ENCODE data around the gene PHLDA3.

PHLDA3 gene

DNA sequence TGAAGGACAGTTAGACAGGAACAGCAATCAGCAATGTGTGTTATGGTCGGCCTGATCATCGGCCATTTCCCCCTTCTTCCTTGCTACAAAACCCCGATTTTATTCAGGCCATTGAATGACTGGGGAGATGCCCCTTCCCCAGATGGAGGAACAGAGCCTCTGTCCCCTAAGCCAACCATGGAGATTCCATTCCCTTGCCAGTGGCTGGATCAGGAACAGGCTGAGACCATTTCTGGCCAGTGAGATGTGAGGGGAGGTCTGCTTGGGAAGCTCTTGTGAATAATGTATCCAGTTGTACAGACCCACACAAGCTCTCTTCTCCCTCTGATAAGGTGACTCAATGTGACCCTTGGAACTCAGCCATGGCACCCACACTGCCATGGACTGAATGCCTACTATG, 30.2 kb upstream of the PHLDA3 start:
- Histone ChIP-seq H3K9ac (ENCODE audit: low read length) (no peak overlapping the region), H2AFZ (ENCODE audit: low read length) (no peak overlapping the region), H3K4me2 (ENCODE audit: low read depth, low read length) (no peak overlapping the region), H3K79me2 (ENCODE audit: low read length) (peaks cover 55% of the 10 kb centered on the region), H3K9me2 (replicated peaks; ENCODE audit: insufficient read depth, low read length) (no peaks in the 10 kb centered on the region), H3K27me3 (replicated peaks; ENCODE audit: insufficient read depth, low read length) (no peaks in the 10 kb centered on the region), H3K4me3 (ENCODE audit: low read length) (no peak overlapping the region), H3K36me3 (replicated peaks; ENCODE audit: insufficient read depth, low read length) (0 out of 2 replicates have a peak, but pooled peaks cover 3% of the 10 kb centered on the region), H3F3A (ENCODE audit: insufficient read depth, low read length) (no peaks in the 10 kb centered on the region), H4K20me1 (ENCODE audit: insufficient read depth, low read length) (no peaks in the 10 kb centered on the region), H3K4me1 (ENCODE audit: low read length) (no peaks in the 10 kb centered on the region), H3K9me3 (replicated peaks; ENCODE audit: insufficient read depth, low read length) (no peaks in the 10 kb centered on the region), H3K27ac (ENCODE audit: low read length) (no peak overlapping the region)
- TF ChIP-seq, protein P1, sequence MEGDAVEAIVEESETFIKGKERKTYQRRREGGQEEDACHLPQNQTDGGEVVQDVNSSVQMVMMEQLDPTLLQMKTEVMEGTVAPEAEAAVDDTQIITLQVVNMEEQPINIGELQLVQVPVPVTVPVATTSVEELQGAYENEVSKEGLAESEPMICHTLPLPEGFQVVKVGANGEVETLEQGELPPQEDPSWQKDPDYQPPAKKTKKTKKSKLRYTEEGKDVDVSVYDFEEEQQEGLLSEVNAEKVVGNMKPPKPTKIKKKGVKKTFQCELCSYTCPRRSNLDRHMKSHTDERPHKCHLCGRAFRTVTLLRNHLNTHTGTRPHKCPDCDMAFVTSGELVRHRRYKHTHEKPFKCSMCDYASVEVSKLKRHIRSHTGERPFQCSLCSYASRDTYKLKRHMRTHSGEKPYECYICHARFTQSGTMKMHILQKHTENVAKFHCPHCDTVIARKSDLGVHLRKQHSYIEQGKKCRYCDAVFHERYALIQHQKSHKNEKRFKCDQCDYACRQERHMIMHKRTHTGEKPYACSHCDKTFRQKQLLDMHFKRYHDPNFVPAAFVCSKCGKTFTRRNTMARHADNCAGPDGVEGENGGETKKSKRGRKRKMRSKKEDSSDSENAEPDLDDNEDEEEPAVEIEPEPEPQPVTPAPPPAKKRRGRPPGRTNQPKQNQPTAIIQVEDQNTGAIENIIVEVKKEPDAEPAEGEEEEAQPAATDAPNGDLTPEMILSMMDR (IDR thresholded peaks at IDR 0.05; ENCODE audit: low read length): no peak
- TF ChIP-seq EZH2phosphoT487 (IDR thresholded peaks at IDR 0.05; ENCODE audit: low read length) (no peak), EZH2 (optimal IDR thresholded peaks at IDR 0.05; ENCODE audit: low read depth, low read length) (no peak)
- DNase-seq: no peak

- Histone ChIP-seq H3K36me3 (replicated peaks; ENCODE audit: insufficient read depth, low read length) (0 out of 2 replicates have a peak, but pooled peaks cover 6% of the 10 kb centered on the region), H4K20me1 (ENCODE audit: insufficient read depth, low read length) (no peaks in the 10 kb centered on the region)
These were observed 29.6 kb upstream of the PHLDA3 start for GRCh38 chr1:201498621-201499020.

DNA sequence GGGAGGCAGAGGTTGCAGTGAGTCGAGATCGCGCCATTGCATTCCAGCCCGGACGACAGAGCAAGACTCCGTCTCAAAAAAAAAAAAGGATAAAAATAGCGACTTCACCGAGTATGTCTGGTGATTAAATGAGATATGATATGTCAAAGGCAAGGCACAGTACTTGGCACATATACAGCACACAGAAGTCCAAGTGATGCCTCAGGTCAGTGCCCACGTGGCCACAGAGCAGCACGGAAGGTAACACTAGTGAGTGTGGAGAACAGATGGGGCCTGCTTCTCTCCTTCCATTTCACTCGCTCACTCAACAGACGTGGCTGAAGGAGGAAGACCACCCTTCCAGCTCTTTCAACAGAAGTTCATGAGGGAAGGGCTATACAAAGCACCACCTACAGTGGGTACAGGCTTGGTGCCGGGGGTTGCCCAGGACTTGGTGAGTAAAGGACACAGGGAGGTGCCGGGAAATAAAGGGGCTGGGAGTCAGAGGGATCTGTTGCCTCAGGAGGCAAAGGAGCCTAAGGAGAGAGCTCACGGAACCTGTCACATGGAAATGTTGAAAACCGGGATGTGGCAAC, 29.0 kb upstream of the PHLDA3 start:
- Histone ChIP-seq H2AFZ (ENCODE audit: low read length) (no peak overlapping the region), H3K4me2 (ENCODE audit: low read depth, low read length) (no peak overlapping the region), H3K9me3 (replicated peaks; ENCODE audit: insufficient read depth, low read length) (no peaks in the 10 kb centered on the region), H3K9me2 (replicated peaks; ENCODE audit: insufficient read depth, low read length) (no peaks in the 10 kb centered on the region), H3K9ac (ENCODE audit: low read length) (no peak overlapping the region), H4K20me1 (ENCODE audit: insufficient read depth, low read length) (no peaks in the 10 kb centered on the region), H3K79me2 (ENCODE audit: low read length) (peaks cover 43% of the 10 kb centered on the region), H3K36me3 (replicated peaks; ENCODE audit: insufficient read depth, low read length) (0 out of 2 replicates have a peak, but pooled peaks cover 6% of the 10 kb centered on the region), H3K4me1 (ENCODE audit: low read length) (no peaks in the 10 kb centered on the region), H3K27ac (ENCODE audit: low read length) (no peak overlapping the region), H3K4me3 (ENCODE audit: low read length) (no peak overlapping the region), H3K27me3 (replicated peaks; ENCODE audit: insufficient read depth, low read length) (no peaks in the 10 kb centered on the region), H3F3A (ENCODE audit: insufficient read depth, low read length) (no peaks in the 10 kb centered on the region)
- TF ChIP-seq EZH2phosphoT487 (IDR thresholded peaks at IDR 0.05; ENCODE audit: low read length) (no peak), EZH2 (optimal IDR thresholded peaks at IDR 0.05; ENCODE audit: low read depth, low read length) (no peak)
- TF ChIP-seq, protein P1 (IDR thresholded peaks at IDR 0.05; ENCODE audit: low read length): no peak
- DNase-seq: no peak

More at GRCh38 chr1:201498621-201499020, 29.6 kb upstream of the PHLDA3 start:
- Histone ChIP-seq H3K9ac (ENCODE audit: low read length) (no peak overlapping the region), H3F3A (ENCODE audit: insufficient read depth, low read length) (no peaks in the 10 kb centered on the region), H3K79me2 (ENCODE audit: low read length) (peaks cover 49% of the 10 kb centered on the region), H3K9me2 (replicated peaks; ENCODE audit: insufficient read depth, low read length) (no peaks in the 10 kb centered on the region), H3K4me3 (ENCODE audit: low read length) (no peak overlapping the region), H2AFZ (ENCODE audit: low read length) (no peak overlapping the region), H3K9me3 (replicated peaks; ENCODE audit: insufficient read depth, low read length) (no peaks in the 10 kb centered on the region), H3K4me1 (ENCODE audit: low read length) (no peaks in the 10 kb centered on the region), H3K27ac (ENCODE audit: low read length) (no peak overlapping the region), H3K4me2 (ENCODE audit: low read depth, low read length) (no peak overlapping the region), H3K27me3 (replicated peaks; ENCODE audit: insufficient read depth, low read length) (no peaks in the 10 kb centered on the region)
- TF ChIP-seq, protein P1 (IDR thresholded peaks at IDR 0.05; ENCODE audit: low read length): no peak
- TF ChIP-seq EZH2 (optimal IDR thresholded peaks at IDR 0.05; ENCODE audit: low read depth, low read length): no peak
- no peak for TF ChIP-seq EZH2phosphoT487 (IDR thresholded peaks at IDR 0.05; ENCODE audit: low read length)
- DNase-seq: no peak

All from MM.1S (cell line).